HepG2 (cell line): ENCODE data around the gene CLIC6.

Experiments
- BORCS8-MEF2B ChIP-seq: sonication (generic); formaldehyde crosslinking; IDR thresholded peaks from 2 replicates; pipeline ENCODE4 v1.8.0; 2022; ENCODE audit warnings: mild to moderate bottlenecking, missing genetic modification reagents
- JUND ChIP-seq: sonication (generic); formaldehyde crosslinking; IDR thresholded peaks from 2 replicates; pipeline ENCODE4 v1.8.0; 2022; ENCODE audit warnings: mild to moderate bottlenecking, missing genetic modification reagents
- PBX3 ChIP-seq: sonication (generic); formaldehyde crosslinking; IDR thresholded peaks from 2 replicates; pipeline ENCODE4 v1.8.1; 2023; ENCODE audit warnings: missing genetic modification reagents, inconsistent platforms, borderline replicate concordance
- ZNF253 ChIP-seq: sonication (generic); formaldehyde crosslinking; IDR thresholded peaks from 2 replicates; pipeline ENCODE4 v1.8.0; 2022; ENCODE audit warnings: mild to moderate bottlenecking, missing genetic modification reagents, borderline replicate concordance
- ZNF432 ChIP-seq: sonication (generic); formaldehyde crosslinking; IDR thresholded peaks from 2 replicates; pipeline ENCODE4 v1.5.0; 2020; ENCODE audit warnings: missing genetic modification reagents, mild to moderate bottlenecking, borderline replicate concordance

- no peak for TF ChIP-seq JUND (CRISPR knock-in tag)
- no peak for TF ChIP-seq ZNF253
- TF ChIP-seq ZNF432: no peak
- no peak for TF ChIP-seq BORCS8-MEF2B (CRISPR knock-in tag)
- TF ChIP-seq PBX3: no peak
Measured at GRCh38 chr21:34698270-34699015, 29.6 kb downstream of the CLIC6 start.
